H1 (cell line): ENCODE results near the gene LPCAT3. TPM values are rescaled to one million over a fixed set of nuclear protein-coding genes. Genes with fewer than 3 reads are reported as not detected.

ENCODE experiments used
- CTCF ChIA-PET: fragments of 300-600 bp; sonication (Branson Sonifier 250); formaldehyde crosslinking; loops from one replicate; lab custom pipeline; 2021; ENCODE audit not compliant: partially characterized antibody; lab: Charles Lee
- POLR2A ChIA-PET: fragments of 300-600 bp; sonication (Branson Sonifier 250); formaldehyde crosslinking; loops from one replicate; lab custom pipeline; 2021; ENCODE audit warnings: inconsistent platforms; ENCODE audit not compliant: partially characterized antibody; lab: Charles Lee
- DNase-seq, 2 experiments: peaks; one replicate each; pipeline versions ENCODE4 v3.0.0 to v3.0.0-alpha.2; 2010 to 2022; ENCODE audit warnings: low spot score in 2 of 2, low read depth in 1 of 2, mixed read lengths in 1 of 2
- FAIRE-seq: peaks from 2 replicates; lab custom pipeline; 2011; peaks lifted over from hg19 to GRCh38; lab: Jason Lieb, UNC
- H2AFZ ChIP-seq: 2 replicates; pipeline ENCODE4 v1.8.1; 2012; ENCODE audit warnings: low read length, inconsistent platforms
- H2AK5ac ChIP-seq: 2 replicates; pipeline ENCODE4 v1.6.1; 2013; ENCODE audit warnings: low read depth, low read length
- H2BK120ac ChIP-seq: replicated peaks from 2 replicates; pipeline ENCODE3; 2013; ENCODE audit warnings: low read depth, low read length, inconsistent platforms
- H2BK12ac ChIP-seq: 2 replicates; pipeline ENCODE4 v1.6.1; 2013; ENCODE audit warnings: low read depth, low read length
- H2BK15ac ChIP-seq: 2 replicates; pipeline ENCODE4 v1.6.1; 2013; ENCODE audit warnings: low read length
- H2BK20ac ChIP-seq: 2 replicates; pipeline ENCODE4 v1.6.1; 2013; ENCODE audit warnings: low read length
- H2BK5ac ChIP-seq: 2 replicates; pipeline ENCODE4 v1.6.1; 2013; ENCODE audit warnings: low read depth, low read length
- H3K14ac ChIP-seq: 2 replicates; pipeline ENCODE4 v1.6.1; 2013; ENCODE audit warnings: inconsistent platforms; ENCODE audit not compliant: insufficient read length
- H3K18ac ChIP-seq: 2 replicates; pipeline ENCODE4 v1.6.1; 2013; ENCODE audit warnings: low read length; ENCODE audit errors: extremely low read depth
- H3K23ac ChIP-seq: 2 replicates; pipeline ENCODE4 v1.6.1; 2013; ENCODE audit warnings: inconsistent platforms; ENCODE audit not compliant: insufficient read length
- H3K23me2 ChIP-seq: 2 replicates; pipeline ENCODE4 v1.6.1; 2013; ENCODE audit warnings: low read depth, low read length
- H3K27ac ChIP-seq: 2 replicates; pipeline ENCODE4 v1.6.1; 2011; ENCODE audit warnings: low read depth, low read length, inconsistent platforms
- H3K27me3 ChIP-seq, 4 experiments: replicated peaks in 1 of 4; 1 replicate in 1 of 4; 2 replicates in 3 of 4; pipeline versions ENCODE4 v1.6.1 to v1.8.1; 2011 to 2013; ENCODE audit warnings: low read length in 3 of 4, mild to moderate bottlenecking in 3 of 4, inconsistent platforms in 2 of 4, mixed read lengths in 2 of 4, moderate library complexity in 1 of 4; ENCODE audit not compliant: control insufficient read depth in 3 of 4, insufficient read depth in 3 of 4; ENCODE audit errors: extremely low read depth in 1 of 4
- H3K36me3 ChIP-seq, 4 experiments: 2 replicates each; pipeline versions ENCODE4 v1.6.1 to v1.8.1; 2011 to 2013; ENCODE audit warnings: mild to moderate bottlenecking in 4 of 4, low read length in 3 of 4, moderate library complexity in 2 of 4, control low read depth in 1 of 4, inconsistent platforms in 1 of 4; ENCODE audit not compliant: insufficient read depth in 4 of 4, control insufficient read depth in 2 of 4
- H3K4ac ChIP-seq: replicated peaks from 2 replicates; pipeline ENCODE3; 2013; ENCODE audit warnings: low read length, low read depth, mixed read lengths, inconsistent platforms; ENCODE audit not compliant: insufficient read length
- H3K4me1 ChIP-seq, 4 experiments: replicated peaks in 1 of 4; 1 replicate in 1 of 4; 2 replicates in 3 of 4; pipeline versions ENCODE4 v1.6.1 to v1.8.1; 2011 to 2013; ENCODE audit warnings: low read length in 3 of 4, inconsistent platforms in 2 of 4, mixed read lengths in 1 of 4; ENCODE audit not compliant: insufficient read depth in 4 of 4, control insufficient read depth in 3 of 4
- H3K4me2 ChIP-seq, 2 experiments: 2 replicates each; pipeline versions ENCODE4 v1.6.1 to v1.8.1; 2011 to 2013; ENCODE audit warnings: low read depth in 2 of 2, low read length in 2 of 2, control low read depth in 1 of 2, inconsistent platforms in 1 of 2, mild to moderate bottlenecking in 1 of 2; ENCODE audit not compliant: insufficient read depth in 1 of 2
- H3K4me3 ChIP-seq, 4 experiments: fragments of 200-600, 300-600 bp in 1 of 4; sonication (generic), shearing (Covaris generic), sonication (Bioruptor Twin) in 1 of 4; 2 replicates each; pipeline versions ENCODE4 v1.5.1 to v1.8.1; 2011 to 2016; ENCODE audit warnings: low read length in 4 of 4, low read depth in 3 of 4, control low read depth in 2 of 4, inconsistent platforms in 2 of 4, mild to moderate bottlenecking in 2 of 4, mixed read lengths in 1 of 4, moderate library complexity in 1 of 4; ENCODE audit not compliant: insufficient read depth in 2 of 4; ENCODE audit errors: extremely low read depth in 1 of 4
- H3K56ac ChIP-seq: replicated peaks from 2 replicates; pipeline ENCODE3; 2013; ENCODE audit warnings: low read depth, mild to moderate bottlenecking, mixed read lengths, low read length, inconsistent platforms; ENCODE audit not compliant: insufficient read length
- H3K79me1 ChIP-seq: 2 replicates; pipeline ENCODE4 v1.6.1; 2013; ENCODE audit warnings: low read depth, low read length, control low read depth
- H3K79me2 ChIP-seq, 2 experiments: 2 replicates each; pipeline versions ENCODE4 v1.6.1 to v1.8.1; 2012 to 2013; ENCODE audit warnings: low read length in 2 of 2, mild to moderate bottlenecking in 2 of 2, inconsistent platforms in 1 of 2; ENCODE audit not compliant: insufficient read depth in 2 of 2, control insufficient read depth in 1 of 2
- H3K9ac ChIP-seq, 4 experiments: replicated peaks in 1 of 4; 1 replicate in 1 of 4; 2 replicates in 3 of 4; pipeline versions ENCODE4 v1.6.1 to v1.8.1; 2011 to 2013; ENCODE audit warnings: low read depth in 3 of 4, low read length in 3 of 4, control low read depth in 2 of 4, mild to moderate bottlenecking in 2 of 4, moderate library complexity in 2 of 4, inconsistent platforms in 1 of 4; ENCODE audit errors: extremely low read depth in 1 of 4
- H3K9me3 ChIP-seq, 2 experiments: 2 replicates each; pipeline versions ENCODE4 v1.6.1 to v1.8.1; 2012 to 2013; ENCODE audit warnings: mild to moderate bottlenecking in 2 of 2, moderate library complexity in 2 of 2, control low read depth in 1 of 2, inconsistent platforms in 1 of 2, low read depth in 1 of 2, low read length in 1 of 2, mixed read lengths in 1 of 2; ENCODE audit not compliant: insufficient read depth in 2 of 2
- H4K20me1 ChIP-seq, 2 experiments: replicated peaks in 1 of 2; 2 replicates each; pipeline versions ENCODE3 to v1.8.1; 2011 to 2013; ENCODE audit warnings: inconsistent platforms in 2 of 2, low read length in 2 of 2, mild to moderate bottlenecking in 1 of 2; ENCODE audit not compliant: insufficient read depth in 2 of 2, control insufficient read depth in 1 of 2
- H4K5ac ChIP-seq: 2 replicates; pipeline ENCODE4 v1.6.1; 2013; ENCODE audit warnings: low read length, low read depth, mixed read lengths, inconsistent platforms; ENCODE audit not compliant: insufficient read length
- H4K8ac ChIP-seq: 2 replicates; pipeline ENCODE4 v1.8.0; 2013; ENCODE audit warnings: mild to moderate bottlenecking, moderate library complexity, low read length, inconsistent platforms; ENCODE audit not compliant: insufficient read depth; ENCODE audit errors: extremely low read depth
- H4K91ac ChIP-seq: replicated peaks from 2 replicates; pipeline ENCODE3; 2013; ENCODE audit warnings: low read length, mixed read lengths, inconsistent platforms; ENCODE audit not compliant: insufficient read length
- BACH1 ChIP-seq: IDR thresholded peaks from 2 replicates; pipeline ENCODE4 v1.6.1; 2012; ENCODE audit warnings: low read length, improper control_type of control experiment
- CBX8 ChIP-seq: fragments of 300-800, 300-1000 bp; sonication (generic); IDR thresholded peaks from 2 replicates; pipeline ENCODE4 v1.7.1; 2016; ENCODE audit warnings: low read depth, low read length, borderline replicate concordance
- EZH2 ChIP-seq: fragments of 200-600 bp; sonication (generic); IDR thresholded peaks from 2 replicates; pipeline ENCODE4 v1.7.1; 2012; ENCODE audit warnings: low read depth, mild to moderate bottlenecking, moderate library complexity, low read length, inconsistent platforms; ENCODE audit not compliant: severe bottlenecking
- HDAC6 ChIP-seq: IDR thresholded peaks from one replicate; pipeline ENCODE4 v1.7.1; 2012; ENCODE audit warnings: low read depth, mild to moderate bottlenecking, inconsistent platforms, low read length, moderate library complexity
- KDM1A ChIP-seq: fragments of 200-600, 300-600 bp; sonication (generic); IDR thresholded peaks from 2 replicates; pipeline ENCODE4 v1.7.1; 2016; ENCODE audit warnings: mild to moderate bottlenecking, low read length, borderline replicate concordance
- KDM4A ChIP-seq: IDR thresholded peaks from one replicate; pipeline ENCODE4 v1.7.1; 2012; ENCODE audit warnings: low read depth, mild to moderate bottlenecking, moderate library complexity, low read length, inconsistent platforms; ENCODE audit not compliant: severe bottlenecking
- KDM5A ChIP-seq: fragments of 200-600 bp; IDR thresholded peaks from 2 replicates; pipeline ENCODE4 v1.7.1; 2012; ENCODE audit warnings: mild to moderate bottlenecking, low read length, inconsistent platforms, mixed read lengths
- RBBP5 ChIP-seq: IDR thresholded peaks from 2 replicates; pipeline ENCODE4 v1.7.1; 2012; ENCODE audit warnings: low read depth, mild to moderate bottlenecking, inconsistent platforms, low read length, moderate library complexity, borderline replicate concordance
- TEAD4 ChIP-seq: IDR thresholded peaks from 2 replicates; pipeline ENCODE4 v1.6.1; 2012; ENCODE audit warnings: low read depth, low read length, inconsistent platforms, mixed read lengths
- WGBS, 2 experiments: shearing (Covaris generic) in 1 of 2; methylation state at CpG; one replicate each; pipeline versions ENCODE4 v1.1.6 to v1.1.7; 2013 to 2015; ENCODE audit warnings: low lambda C conversion rate in 2 of 2, mixed read lengths in 2 of 2, inconsistent platforms in 1 of 2, low coverage in 1 of 2, missing lambda C conversion rate in 1 of 2; ENCODE audit not compliant: insufficient replicate concordance in 2 of 2, insufficient coverage in 1 of 2, insufficient read length in 1 of 2; ENCODE audit errors: extremely low coverage in 1 of 2, missing lambda C conversion rate in 1 of 2; 5-methylcytosine and 5-hydroxymethylcytosine counted together
- polyA plus RNA-seq, 7 experiments: library from polyadenylated mRNA; depleted of rRNA in 3 of 7; stranded (reverse) in 5 of 7; unstranded in 2 of 7; fragments of >200 nt in 5 of 7; fragments of 200-250 nt in 2 of 7; gene quantifications; 1 replicate in 5 of 7; 2 replicates in 1 of 7; 4 replicates in 1 of 7; pipeline versions ENCODE4 v1.2.1 to v1.2.3, GENCODE V29; 2011 to 2013; ENCODE audit warnings: missing spikeins in 2 of 7, mixed read lengths in 2 of 7
- total RNA-seq: library from RNA; stranded (reverse); fragmentation: NEBNext Ultra II Directional; extraction: Animal tissue kit (Norgen Biotek cat#: 25700); gene quantifications from 2 replicates; pipeline ENCODE4 v1.2.1, GENCODE V29; 2021
- TF ChIP-seq, protein P1 (sequence below): IDR thresholded peaks from 2 replicates; pipeline ENCODE4 v1.6.1; 2012; ENCODE audit warnings: inconsistent platforms
- TF ChIP-seq, protein P2 (sequence below), 3 experiments: IDR thresholded peaks; 1 replicate in 2 of 3; 2 replicates in 1 of 3; pipeline versions ENCODE4 v1.5.1 to v1.6.1; 2011; ENCODE audit warnings: low read length in 3 of 3, mild to moderate bottlenecking in 3 of 3, inconsistent platforms in 2 of 3, low read depth in 1 of 3, moderate library complexity in 1 of 3; ENCODE audit not compliant: insufficient read depth in 1 of 3; ENCODE audit errors: control extremely low read depth in 1 of 3

Gene LPCAT3
- total and polyA plus RNA-seq, 2 of the 8 experiments (the other 6 are each of a cell fraction or from before 2014, with no cell fraction given), result 55.8 to 70.4 TPM

DNA sequence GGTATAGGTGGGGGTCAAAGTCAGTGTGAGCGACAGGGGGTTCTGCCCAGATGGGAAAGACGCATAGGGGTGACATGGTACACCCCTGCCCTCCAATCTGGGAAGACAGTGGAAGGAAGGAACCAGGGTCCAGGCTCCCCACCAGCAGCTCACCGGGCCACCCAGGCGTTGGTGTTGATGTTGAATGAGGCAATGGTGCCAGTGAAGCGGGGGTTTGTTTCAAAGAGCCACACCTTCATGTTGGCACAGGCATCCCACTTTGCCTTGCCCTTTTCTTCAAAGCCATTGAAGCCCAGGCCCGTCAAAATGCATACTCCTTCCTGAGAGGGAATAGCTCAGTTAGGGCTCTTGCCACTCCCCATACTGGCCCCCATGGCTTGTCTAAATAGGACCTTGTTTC lies 40.1 kb downstream of the LPCAT3 start:
- Histone ChIP-seq H3K4me1 (peaks cover 0 to 6% (median under 1%) of the 10 kb centered on the region in 4 experiments; a peak in 2 of 7 replicates), H3K23ac (no peak overlapping the region), H3K4me3 (no peak overlapping the region), H2AK5ac (no peak overlapping the region), H2BK15ac (no peak overlapping the region), H3K27me3 (no peaks in the 10 kb centered on the region), H3K4ac (no peak overlapping the region), H3K9me3 (no peaks in the 10 kb centered on the region), H3K79me1 (0 out of 2 replicates have a peak, but pooled peaks cover 2% of the 10 kb centered on the region), H4K20me1 (peaks cover 8 to 9% of the 10 kb centered on the region in 2 experiments), H3K79me2 (no peaks in the 10 kb centered on the region), H4K8ac (no peak overlapping the region), H2BK5ac (no peak overlapping the region), H2BK12ac (no peak overlapping the region), H2BK20ac (no peak overlapping the region), H2AFZ (no peak overlapping the region), H3K18ac (no peak overlapping the region), H3K27ac (no peak overlapping the region), H3K9ac (no peak overlapping the region; a peak in 1 of 7 replicates), H3K4me2 (no peak overlapping the region), H2BK120ac (no peak overlapping the region), H4K91ac (no peak overlapping the region), H4K5ac (no peak overlapping the region), H3K14ac (no peak overlapping the region), H3K56ac (no peak overlapping the region), H3K23me2 (no peaks in the 10 kb centered on the region), H3K36me3 (peaks cover 27 to 81% (median 54%) of the 10 kb centered on the region in 4 experiments)
- DNase-seq (no peak), FAIRE-seq (no peak)
- POLR2A ChIA-PET, result interaction anchor here (0.6 to 30.5 kb wide), 21 partner anchors 8 to 554 kb away, joined by 3 to 1596 read pairs (median 4); partner anchors contain the start of genes ATN1, C12orf57, CLSTN3 and PTPN6
- WGBS, 2 experiments, result 77% methylated on average over 6 of the region's 6 CpGs; no CpG with 5 or more reads in 1 of the 2 experiments
- CTCF ChIA-PET, result interaction anchor here (0.6 to 1.9 kb wide), 13 partner anchors 12 to 1729 kb away, joined by 3 to 10 read pairs (median 3); partner anchors contain the start of genes C12orf57 and RNU7-1
- TF ChIP-seq KDM5A (no peak), HDAC6 (no peak), EZH2 (no peak), KDM4A (no peak), CBX8 (no peak), RBBP5 (no peak), TEAD4 (no peak), KDM1A (no peak), BACH1 (no peak)
- TF ChIP-seq, protein P1, sequence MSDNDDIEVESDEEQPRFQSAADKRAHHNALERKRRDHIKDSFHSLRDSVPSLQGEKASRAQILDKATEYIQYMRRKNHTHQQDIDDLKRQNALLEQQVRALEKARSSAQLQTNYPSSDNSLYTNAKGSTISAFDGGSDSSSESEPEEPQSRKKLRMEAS, result no peak
- TF ChIP-seq, protein P2, sequence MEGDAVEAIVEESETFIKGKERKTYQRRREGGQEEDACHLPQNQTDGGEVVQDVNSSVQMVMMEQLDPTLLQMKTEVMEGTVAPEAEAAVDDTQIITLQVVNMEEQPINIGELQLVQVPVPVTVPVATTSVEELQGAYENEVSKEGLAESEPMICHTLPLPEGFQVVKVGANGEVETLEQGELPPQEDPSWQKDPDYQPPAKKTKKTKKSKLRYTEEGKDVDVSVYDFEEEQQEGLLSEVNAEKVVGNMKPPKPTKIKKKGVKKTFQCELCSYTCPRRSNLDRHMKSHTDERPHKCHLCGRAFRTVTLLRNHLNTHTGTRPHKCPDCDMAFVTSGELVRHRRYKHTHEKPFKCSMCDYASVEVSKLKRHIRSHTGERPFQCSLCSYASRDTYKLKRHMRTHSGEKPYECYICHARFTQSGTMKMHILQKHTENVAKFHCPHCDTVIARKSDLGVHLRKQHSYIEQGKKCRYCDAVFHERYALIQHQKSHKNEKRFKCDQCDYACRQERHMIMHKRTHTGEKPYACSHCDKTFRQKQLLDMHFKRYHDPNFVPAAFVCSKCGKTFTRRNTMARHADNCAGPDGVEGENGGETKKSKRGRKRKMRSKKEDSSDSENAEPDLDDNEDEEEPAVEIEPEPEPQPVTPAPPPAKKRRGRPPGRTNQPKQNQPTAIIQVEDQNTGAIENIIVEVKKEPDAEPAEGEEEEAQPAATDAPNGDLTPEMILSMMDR (IDR thresholded peaks at IDR 0.05; ENCODE audit: control extremely low read depth in 1 of 3, insufficient read depth in 1 of 3, low read depth in 1 of 3, low read length in 3 of 3), result no peak
